ENCODE results near the gene HCRTR1.

The HCRTR1 gene

DNA sequence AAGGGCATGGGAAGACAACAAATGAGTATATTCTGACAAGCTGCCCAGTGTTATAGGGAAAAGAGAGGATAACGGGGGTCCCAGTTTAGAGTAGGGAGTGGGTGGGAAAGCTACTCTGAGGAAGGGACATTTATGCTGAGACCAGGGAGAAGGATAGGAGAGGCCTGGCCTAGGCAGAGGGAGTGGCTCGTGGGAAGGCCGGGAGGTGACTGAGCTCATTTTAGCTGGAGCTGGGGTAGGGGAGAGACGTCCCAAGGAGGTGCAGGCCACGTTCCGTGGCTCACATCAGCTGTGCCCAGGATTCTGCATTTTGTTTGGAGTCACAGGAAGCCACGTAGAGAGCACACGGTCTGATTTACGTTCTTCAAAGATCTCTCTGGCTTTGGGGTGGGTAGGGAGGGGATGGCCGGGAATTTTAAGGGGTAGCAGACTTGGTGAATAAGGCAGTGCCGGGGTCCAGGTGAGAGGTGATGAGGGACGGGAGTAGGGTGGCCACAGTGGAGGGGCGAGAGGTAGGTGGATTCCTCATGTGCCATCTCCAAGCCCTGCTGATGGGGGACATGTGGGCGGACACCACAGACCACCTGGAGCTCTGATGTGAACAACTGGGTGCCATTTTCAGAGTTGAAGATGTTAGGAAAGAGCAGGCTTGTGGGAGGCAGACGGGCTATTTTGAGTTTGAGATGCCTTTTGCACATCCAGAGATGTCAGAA is 36.4 kb upstream of the HCRTR1 start:
- no peak for DNase-seq (ENCODE audit: low spot score)
- TF ChIP-seq CTCF (conservative IDR thresholded peaks at IDR 0.05; ENCODE audit: low read depth) = no peak
- peak overlapping the region; percentile 41 for H3K27ac ChIP-seq
- ChIA-PET CTCF (interaction anchor here (0.6 to 1.0 kb wide), 2 partner anchors 18 to 182 kb away, joined by 3 to 4 read pairs; no protein-coding TSS in a partner anchor), POLR2A (ENCODE audit: low non-redundant PET) (no interaction called here)

DNA sequence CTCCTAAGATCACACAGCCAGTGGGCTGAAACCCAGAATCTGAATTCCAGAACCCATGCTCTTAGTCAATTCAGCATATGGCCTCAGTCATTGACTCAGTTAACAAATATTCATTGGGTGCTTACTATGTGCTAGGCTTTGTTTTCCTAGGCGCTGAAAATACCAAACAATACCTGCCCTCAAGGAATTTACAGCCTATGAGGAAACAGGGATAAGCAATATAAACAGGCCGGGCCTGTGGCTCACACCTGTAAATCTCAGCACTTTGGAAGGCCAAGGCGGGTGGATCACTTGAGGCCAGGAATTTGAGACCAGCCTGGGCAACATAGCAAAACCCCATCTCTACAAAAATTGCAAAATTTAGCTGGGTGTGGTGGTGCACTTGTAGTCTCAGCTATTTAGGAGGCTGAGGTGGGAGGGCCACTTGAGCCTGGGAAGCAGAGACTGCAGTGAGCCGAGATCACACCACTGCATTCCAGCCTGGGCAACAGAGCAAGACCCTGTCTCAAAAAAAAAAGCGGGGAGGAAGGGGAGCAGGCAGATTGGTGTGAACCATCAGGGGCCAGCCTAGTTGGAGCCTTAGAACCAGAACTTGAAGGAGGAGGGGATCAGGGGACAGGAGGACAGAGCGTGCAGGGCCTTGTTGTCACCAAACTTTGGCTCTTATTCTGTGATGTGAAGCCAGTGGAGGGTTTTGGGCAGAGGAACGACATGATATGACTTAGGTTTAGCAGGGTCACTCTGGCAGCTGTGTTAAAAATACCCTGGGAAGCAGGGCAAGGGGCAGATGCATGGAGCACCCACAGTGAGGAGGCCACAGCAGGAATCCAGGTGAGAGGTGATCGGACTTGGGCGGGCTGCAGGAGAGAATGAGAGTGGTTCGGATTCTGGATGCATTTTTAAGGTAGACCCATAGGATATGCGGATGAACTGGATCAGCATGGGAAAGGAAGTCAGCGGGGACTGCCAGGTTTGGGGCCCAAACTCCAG is 35.4 kb upstream of the HCRTR1 start:
- ChIA-PET CTCF (interaction anchor here (1.0 kb wide), 1 partner anchor 183 kb away, joined by 4 read pairs; no protein-coding TSS in a partner anchor), POLR2A (ENCODE audit: low non-redundant PET) (no interaction called here)
- no peak for DNase-seq (ENCODE audit: low spot score)
- peak overlapping the region; percentile 46 for H3K27ac ChIP-seq
- no peak for TF ChIP-seq CTCF (conservative IDR thresholded peaks at IDR 0.05; ENCODE audit: low read depth)

DNA sequence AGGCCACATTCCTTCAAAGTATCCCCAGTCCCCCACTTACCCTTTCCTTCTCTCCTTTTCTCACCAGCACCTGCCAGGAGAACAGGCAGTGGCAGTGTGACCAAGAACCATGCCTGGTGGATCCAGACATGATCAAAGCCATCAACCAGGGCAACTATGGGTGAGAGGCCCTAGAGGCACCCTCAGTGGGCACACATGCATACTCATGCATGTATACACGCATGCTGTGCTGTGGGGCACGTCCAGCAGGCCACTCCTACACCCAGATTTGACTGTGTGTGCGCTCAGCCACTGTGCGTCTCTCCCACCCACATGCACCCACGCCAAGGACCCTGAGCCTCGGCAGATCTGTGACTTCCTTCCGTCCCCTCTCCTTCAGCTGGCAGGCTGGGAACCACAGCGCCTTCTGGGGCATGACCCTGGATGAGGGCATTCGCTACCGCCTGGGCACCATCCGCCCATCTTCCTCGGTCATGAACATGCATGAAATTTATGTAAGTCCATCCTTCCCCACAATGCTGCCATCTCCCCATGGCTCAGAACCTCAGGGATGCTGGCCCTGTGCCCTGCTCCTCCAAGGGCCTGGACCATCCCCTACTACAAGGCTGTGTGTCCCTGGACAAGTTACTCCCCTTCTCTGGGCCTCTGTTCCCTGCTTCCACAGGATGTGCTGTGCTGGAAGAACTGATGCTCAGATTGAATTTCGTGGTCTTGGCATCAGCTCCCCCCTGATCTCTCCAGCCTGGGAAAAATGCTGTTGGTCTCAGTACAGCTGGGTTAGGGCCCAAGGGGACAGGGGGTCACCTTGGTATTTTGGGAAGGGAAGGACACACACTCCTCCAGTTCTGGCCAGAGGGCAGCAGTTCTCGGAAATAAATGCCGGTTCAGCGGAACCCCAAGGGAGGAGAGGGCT is 34.2 kb upstream of the HCRTR1 start:
- CTCF ChIA-PET = interaction anchor here (1.0 kb wide), 1 partner anchor 10 kb away, joined by 5 read pairs; no protein-coding TSS in a partner anchor
- H3K27ac ChIP-seq = peak overlapping the region; percentile 46
- POLR2A ChIA-PET (ENCODE audit: low non-redundant PET) = no interaction called here
- no peak for DNase-seq (ENCODE audit: low spot score)
- TF ChIP-seq CTCF (conservative IDR thresholded peaks at IDR 0.05; ENCODE audit: low read depth) = no peak

DNA sequence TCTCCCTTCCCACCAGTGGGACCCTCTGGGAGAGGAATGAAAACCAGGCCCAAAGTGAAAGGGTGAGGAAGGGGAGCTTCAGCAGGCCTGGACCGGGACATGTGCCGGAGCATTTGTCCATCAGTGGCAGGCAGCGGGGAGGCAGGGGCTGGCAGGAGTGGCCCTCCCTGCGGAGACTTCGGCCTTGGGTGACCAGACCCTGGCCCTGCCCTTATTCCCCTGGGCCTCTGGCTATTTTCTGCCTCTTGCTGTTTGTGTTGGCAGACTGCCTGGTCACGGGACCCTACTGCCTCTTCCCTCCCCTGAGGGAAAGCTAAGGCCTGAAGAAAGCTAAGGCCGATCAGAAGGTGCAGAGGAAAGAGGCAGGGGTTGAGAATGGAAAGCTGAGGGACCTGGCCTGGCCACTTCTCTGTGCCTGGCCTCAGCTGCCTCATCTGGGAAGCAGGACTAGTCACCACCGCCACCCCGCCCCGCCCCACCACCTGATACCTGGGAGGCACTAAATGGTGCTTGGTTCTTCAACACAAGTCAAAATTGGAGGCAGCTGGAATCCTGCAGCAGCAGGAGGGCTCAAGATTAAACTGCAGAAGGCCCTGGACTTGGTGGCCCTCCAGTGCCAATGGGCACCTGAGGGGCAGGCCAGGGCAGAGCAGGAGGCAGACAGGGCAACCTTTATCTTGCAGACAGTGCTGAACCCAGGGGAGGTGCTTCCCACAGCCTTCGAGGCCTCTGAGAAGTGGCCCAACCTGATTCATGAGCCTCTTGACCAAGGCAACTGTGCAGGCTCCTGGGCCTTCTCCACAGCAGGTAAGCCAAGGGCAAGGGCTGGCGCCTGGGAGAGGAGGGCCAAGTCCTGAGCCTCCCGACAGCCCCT is 33.3 kb upstream of the HCRTR1 start:
- TF ChIP-seq CTCF (conservative IDR thresholded peaks at IDR 0.05; ENCODE audit: low read depth) = no peak
- ChIA-PET CTCF (interaction anchor here (0.6 to 1.0 kb wide), 2 partner anchors 9 to 10 kb away, joined by 3 to 5 read pairs; no protein-coding TSS in a partner anchor), POLR2A (ENCODE audit: low non-redundant PET) (interaction anchor here (0.7 kb wide), 1 partner anchor 42 kb away, joined by 5 read pairs; no protein-coding TSS in a partner anchor)
- DNase-seq (ENCODE audit: low spot score) = no peak
- peak overlapping the region; percentile 46 for H3K27ac ChIP-seq

DNA sequence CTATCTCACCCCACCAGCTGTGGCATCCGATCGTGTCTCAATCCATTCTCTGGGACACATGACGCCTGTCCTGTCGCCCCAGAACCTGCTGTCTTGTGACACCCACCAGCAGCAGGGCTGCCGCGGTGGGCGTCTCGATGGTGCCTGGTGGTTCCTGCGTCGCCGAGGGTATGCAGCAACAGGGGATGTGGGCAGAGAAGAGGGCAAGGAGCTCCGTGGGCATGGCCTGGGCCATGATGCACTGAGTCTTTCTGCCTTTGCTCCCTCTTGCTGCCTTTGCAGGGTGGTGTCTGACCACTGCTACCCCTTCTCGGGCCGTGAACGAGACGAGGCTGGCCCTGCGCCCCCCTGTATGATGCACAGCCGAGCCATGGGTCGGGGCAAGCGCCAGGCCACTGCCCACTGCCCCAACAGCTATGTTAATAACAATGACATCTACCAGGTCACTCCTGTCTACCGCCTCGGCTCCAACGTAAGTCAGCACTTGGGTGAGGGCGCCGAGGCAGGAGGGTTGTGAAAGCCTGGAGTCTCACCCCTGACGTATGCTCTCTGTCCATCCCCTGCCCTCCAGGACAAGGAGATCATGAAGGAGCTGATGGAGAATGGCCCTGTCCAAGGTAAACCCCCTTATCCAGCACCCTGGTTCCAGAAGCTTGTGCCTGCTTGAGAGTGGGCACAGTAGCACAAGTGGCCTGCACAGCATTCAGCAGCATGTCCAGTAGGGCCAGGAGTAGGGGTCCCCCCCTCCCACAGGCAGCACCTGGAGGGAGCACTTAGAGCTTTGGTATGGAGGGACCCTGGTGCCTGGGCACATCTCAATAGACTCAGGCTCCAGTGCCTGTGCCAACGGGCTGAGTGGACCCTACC is 32.4 kb upstream of the HCRTR1 start:
- no peak for TF ChIP-seq CTCF (conservative IDR thresholded peaks at IDR 0.05; ENCODE audit: low read depth)
- ChIA-PET CTCF (interaction anchor here (1.0 kb wide), 1 partner anchor 8 kb away, joined by 5 read pairs; no protein-coding TSS in a partner anchor), POLR2A (ENCODE audit: low non-redundant PET) (no interaction called here)
- H3K27ac ChIP-seq = peak overlapping the region; percentile 46
- DNase-seq (ENCODE audit: low spot score) = no peak
